ENCODE results near the gene ADPRHL1. TPM values are rescaled to one million over a fixed set of nuclear protein-coding genes. Genes with fewer than 3 reads are reported as not detected.

ADPRHL1 gene
- total and polyA plus RNA-seq, 2 donors (not counting 3 experiments of a cell fraction or from before 2014, with no cell fraction given), result 0.52 to 0.97 TPM

DNA sequence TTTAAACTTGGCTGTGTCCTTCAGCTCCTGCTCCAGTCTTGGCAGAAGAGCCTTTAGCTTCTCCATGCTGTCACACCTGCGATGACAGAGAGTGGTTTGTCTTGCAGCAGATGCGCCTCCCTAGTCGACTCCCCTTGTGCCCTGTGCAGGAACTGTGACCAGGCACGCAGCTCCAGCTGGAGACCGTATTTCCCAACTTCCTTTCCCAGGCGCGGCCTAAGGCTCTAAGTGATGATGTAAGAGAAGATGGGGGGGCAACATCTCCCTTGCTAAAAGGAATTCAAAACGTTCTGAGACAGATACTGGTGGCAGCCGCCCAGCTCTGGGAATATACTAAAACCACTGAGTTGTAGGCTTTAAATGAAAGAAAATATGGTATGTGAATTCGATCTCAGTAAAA is 20.9 kb upstream of the ADPRHL1 start:
- Histone ChIP-seq H3K9me3 (replicated peaks; ENCODE audit: control insufficient read depth, insufficient read depth, low read length) (no peaks in the 10 kb centered on the region), H3K9ac (replicated peaks; ENCODE audit: extremely low read depth, insufficient read depth, low read length) (no peak overlapping the region), H3K4me1 (ENCODE audit: control insufficient read depth, extremely low read depth, insufficient read depth, low read length) (peaks cover 5% of the 10 kb centered on the region), H4K20me1 (replicated peaks; ENCODE audit: control insufficient read depth, extremely low read depth, insufficient read depth, low read length) (no peaks in the 10 kb centered on the region), H3K27ac (ENCODE audit: insufficient read depth, low read depth, low read length) (no peak overlapping the region), H3K9me1 (replicated peaks; ENCODE audit: control insufficient read depth, extremely low read depth, insufficient read depth, low read length) (no peaks in the 10 kb centered on the region), H3K4me2 (ENCODE audit: insufficient read depth, low read length) (no peak overlapping the region), H3K27me3 (ENCODE audit: control insufficient read depth in 2 of 2, insufficient read depth in 2 of 2, low read length in 2 of 2) (no peaks in the 10 kb centered on the region), H2AFZ (ENCODE audit: low read depth, low read length) (no peak overlapping the region), H3K4me3 (replicated peaks in 1 of 3; ENCODE audit: insufficient read depth in 1 of 3, low read depth in 1 of 3, low read length in 3 of 3) (no peak overlapping the region), H3K79me2 (ENCODE audit: control insufficient read depth, insufficient read depth, low read length) (no peaks in the 10 kb centered on the region), H3K36me3 (ENCODE audit: control insufficient read depth in 2 of 2, extremely low read depth in 1 of 2, insufficient read depth in 2 of 2, low read length in 2 of 2) (peaks cover 5 to 8% of the 10 kb centered on the region in 2 experiments)
- BruUV-seq (replicated peaks), result no TSS peak
- POLR2A ChIA-PET, result no interaction called here
- CTCF ChIA-PET, result interaction anchor here (1.0 to 1.6 kb wide), 3 partner anchors 16 to 88 kb away, joined by 3 to 4 read pairs (median 3); no protein-coding TSS in a partner anchor
- no peak for TF ChIP-seq JUN (IDR thresholded peaks at IDR 0.05; ENCODE audit: borderline replicate concordance, insufficient read depth, insufficient read length, low read depth)
- TF ChIP-seq, protein P1, sequence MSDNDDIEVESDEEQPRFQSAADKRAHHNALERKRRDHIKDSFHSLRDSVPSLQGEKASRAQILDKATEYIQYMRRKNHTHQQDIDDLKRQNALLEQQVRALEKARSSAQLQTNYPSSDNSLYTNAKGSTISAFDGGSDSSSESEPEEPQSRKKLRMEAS (IDR thresholded peaks at IDR 0.05; ENCODE audit: insufficient read depth, insufficient read length), result no peak
- no peak for TF ChIP-seq FOS (IDR thresholded peaks at IDR 0.05; ENCODE audit: borderline replicate concordance, insufficient read depth, low read length)
- no peak for TF ChIP-seq CTCF (IDR thresholded peaks at IDR 0.05; ENCODE audit: extremely low read depth in 1 of 2, insufficient read depth in 1 of 2, low read depth in 1 of 2, low read length in 2 of 2)
- TF ChIP-seq EZH2 (IDR thresholded peaks at IDR 0.05; ENCODE audit: borderline replicate concordance, low read depth, low read length, severe bottlenecking), result no peak
- TF ChIP-seq MYC (IDR thresholded peaks at IDR 0.05; ENCODE audit: low read depth, low read length), result no peak
- TF ChIP-seq POLR2AphosphoS5 (IDR thresholded peaks at IDR 0.05; ENCODE audit: insufficient read depth, low read depth, low read length), result no peak
- no peak for TF ChIP-seq GATA2 (IDR thresholded peaks at IDR 0.05; ENCODE audit: insufficient read depth, insufficient read length, low read depth, low read length)
- no peak for TF ChIP-seq POLR2A (IDR thresholded peaks at IDR 0.05; ENCODE audit: low read depth, low read length)
- DNase-seq (ENCODE audit: low read depth, low spot score) (no peak), FAIRE-seq (no peak)
- dilution Hi-C loops (cut with MboI; ENCODE audit: extremely low pct_ligation_motif_present, low sequenced_read_pairs) (no loop called here), intact Hi-C loops (cut with micrococcal nuclease) (no loop called here)

Measured in endothelial cell of umbilical vein (primary cell).